Neural progenitor cell (in vitro differentiated cells): ENCODE measurements around the gene TIMELESS.

ENCODE experiments used
- CTCF ChIP-seq: fragments of 200-600 bp; sonication (generic); IDR thresholded peaks from 2 replicates; pipeline ENCODE4 v1.5.1; 2017; ENCODE audit warnings: antibody characterized with exemption, mild to moderate bottlenecking
- EZH2 ChIP-seq: fragments of 200-600 bp; sonication (generic); IDR thresholded peaks from 2 replicates; pipeline ENCODE4 v1.6.1; 2017; ENCODE audit warnings: antibody characterized with exemption, mild to moderate bottlenecking, moderate library complexity
- EZH2phosphoT487 ChIP-seq: fragments of 200-600 bp; sonication (generic); IDR thresholded peaks from 2 replicates; pipeline ENCODE4 v1.6.1; 2017; ENCODE audit warnings: antibody characterized with exemption

- TF ChIP-seq CTCF = no peak
- TF ChIP-seq EZH2phosphoT487 = no peak
- TF ChIP-seq EZH2 = no peak
These were observed 28.4 kb upstream of the TIMELESS start for GRCh38 chr12:56477521-56478225.
